ENCODE data around the gene ZNF837. TPM values are rescaled to one million over a fixed set of nuclear protein-coding genes. Genes with fewer than 3 reads are reported as not detected.

The ZNF837 gene
- total RNA-seq (2022) (1.5 and 1.7 TPM in 2 replicates), Bru-seq, nascent RNA (percentile 40 among the genes with signal in this experiment), BruChase-seq, experiment 1, labeled RNA remaining after a 6-hour chase (percentile 27 among the genes with signal in this experiment), BruChase-seq, experiment 2, labeled RNA remaining after a 2-hour chase (percentile 33 among the genes with signal in this experiment)
- long read RNA-seq, partial matches to known transcripts = 0 of 2 reads
- long read RNA-seq, other reads (novel, unspliced or antisense) = 0 of 2 reads

DNA sequence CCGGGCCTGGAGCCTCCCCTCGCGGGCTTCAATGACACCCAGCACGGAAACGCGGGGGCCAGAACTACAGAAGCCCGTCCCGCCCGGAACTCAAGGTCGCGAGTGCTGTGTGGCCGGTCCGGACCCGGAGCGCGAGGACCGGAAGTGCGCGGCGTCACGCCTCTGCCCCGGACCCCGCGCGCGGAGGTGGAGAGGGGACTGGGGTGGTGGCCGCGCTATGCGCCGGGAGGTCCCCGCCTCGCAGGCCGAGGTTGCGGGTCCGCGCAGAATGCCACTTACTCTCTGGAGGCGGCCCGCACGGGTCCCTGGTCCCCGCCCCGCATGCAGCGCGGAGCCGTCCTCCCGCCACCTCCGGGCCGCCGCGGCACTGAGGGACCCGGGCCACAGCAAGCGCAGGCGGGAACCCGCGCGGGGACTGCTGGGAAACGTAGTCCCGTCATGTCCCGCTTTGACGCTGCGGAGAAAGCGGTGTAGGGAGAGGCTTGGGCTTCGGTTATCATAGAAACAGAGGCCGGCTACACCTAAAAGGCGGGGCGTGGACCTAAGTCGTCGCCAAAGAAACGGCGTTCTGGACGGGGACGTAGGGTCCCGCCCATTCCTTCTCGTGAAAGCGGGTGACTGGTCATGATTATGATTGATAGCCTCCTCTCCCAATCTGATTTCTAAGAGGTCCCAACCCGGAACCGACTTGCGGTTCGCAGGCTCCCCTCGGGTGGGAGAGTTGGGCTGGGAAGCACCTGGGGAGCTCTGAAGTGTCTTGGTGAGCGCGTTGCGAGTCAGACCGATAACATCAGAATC, at the start of gene ZNF837:
TSS of gene ZNF837 (minus strand) at position 369 of the 798 bp plus-strand sequence. CDS start 11,698 bp downstream, outside the sequence.
- ChIA-PET CTCF (interaction anchor here (0.5 to 1.1 kb wide), 3 partner anchors 17 to 138 kb away, joined by 3 to 5 read pairs (median 4); no protein-coding TSS in a partner anchor), POLR2A (interaction anchor here (0.7 to 2.3 kb wide), 14 partner anchors 14 to 194 kb away, joined by 3 to 27 read pairs (median 6); partner anchors contain the start of genes ZBTB45, ZNF324B, ZNF497 and ZNF584)
- H3K36me3 Mint-ChIP-seq (ENCODE audit: insufficient read depth, unreplicated experiment) = peaks cover 20% of the 10 kb centered on the region
- DNase-seq (ENCODE audit: unreplicated experiment) = peak; percentile 100
- H3K4me1 Mint-ChIP-seq (ENCODE audit: insufficient read depth, unreplicated experiment) = peaks cover 17% of the 10 kb centered on the region
- H3K9me3 Mint-ChIP-seq (ENCODE audit: unreplicated experiment) = no peaks in the 10 kb centered on the region
- peak within 1 kb of the TSS; percentile 97 for H3K27ac Mint-ChIP-seq (ENCODE audit: low read depth, unreplicated experiment)
- no TSS peak for BruUV-seq (replicated peaks)
- H3K27me3 Mint-ChIP-seq (ENCODE audit: insufficient read depth, unreplicated experiment) = no peaks in the 10 kb centered on the region
- peak within 1 kb of the TSS; percentile 94 for H3K4me3 Mint-ChIP-seq (ENCODE audit: unreplicated experiment)
- TF ChIP-seq, protein P1, sequence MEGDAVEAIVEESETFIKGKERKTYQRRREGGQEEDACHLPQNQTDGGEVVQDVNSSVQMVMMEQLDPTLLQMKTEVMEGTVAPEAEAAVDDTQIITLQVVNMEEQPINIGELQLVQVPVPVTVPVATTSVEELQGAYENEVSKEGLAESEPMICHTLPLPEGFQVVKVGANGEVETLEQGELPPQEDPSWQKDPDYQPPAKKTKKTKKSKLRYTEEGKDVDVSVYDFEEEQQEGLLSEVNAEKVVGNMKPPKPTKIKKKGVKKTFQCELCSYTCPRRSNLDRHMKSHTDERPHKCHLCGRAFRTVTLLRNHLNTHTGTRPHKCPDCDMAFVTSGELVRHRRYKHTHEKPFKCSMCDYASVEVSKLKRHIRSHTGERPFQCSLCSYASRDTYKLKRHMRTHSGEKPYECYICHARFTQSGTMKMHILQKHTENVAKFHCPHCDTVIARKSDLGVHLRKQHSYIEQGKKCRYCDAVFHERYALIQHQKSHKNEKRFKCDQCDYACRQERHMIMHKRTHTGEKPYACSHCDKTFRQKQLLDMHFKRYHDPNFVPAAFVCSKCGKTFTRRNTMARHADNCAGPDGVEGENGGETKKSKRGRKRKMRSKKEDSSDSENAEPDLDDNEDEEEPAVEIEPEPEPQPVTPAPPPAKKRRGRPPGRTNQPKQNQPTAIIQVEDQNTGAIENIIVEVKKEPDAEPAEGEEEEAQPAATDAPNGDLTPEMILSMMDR (IDR thresholded peaks at IDR 0.05; ENCODE audit: unreplicated experiment) = no peak
- intact Hi-C loops (cut with micrococcal nuclease) = loop anchor here (1.0 kb wide), 3 partner anchors 19 to 55 kb away; partner anchors contain the start of genes ZNF497 and ZSCAN22

DNA sequence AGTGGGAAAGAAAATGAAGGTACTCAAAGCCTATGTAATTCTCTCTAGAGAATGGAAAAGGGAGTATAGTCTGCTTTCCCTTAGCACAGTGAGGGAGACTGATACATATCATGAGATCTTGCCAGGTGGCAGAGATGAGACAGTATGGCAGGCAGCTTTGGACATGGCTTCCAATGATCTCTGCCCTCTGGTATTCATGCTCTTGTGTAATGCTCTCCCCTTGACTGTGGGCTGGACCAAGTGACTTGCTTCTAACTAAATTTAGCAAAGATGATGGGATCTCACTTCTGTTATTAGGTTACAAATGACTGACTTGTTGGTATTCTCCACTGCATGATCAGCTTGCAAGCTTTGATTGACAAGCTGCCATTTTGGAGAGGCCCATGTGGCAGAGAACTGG, 48.9 kb upstream of the ZNF837 start:
- TF ChIP-seq, protein P1 (IDR thresholded peaks at IDR 0.05; ENCODE audit: unreplicated experiment) = no peak
- peaks cover 7% of the 10 kb centered on the region for H3K36me3 Mint-ChIP-seq (ENCODE audit: insufficient read depth, unreplicated experiment)
- intact Hi-C loops (cut with micrococcal nuclease) = no loop called here

DNA sequence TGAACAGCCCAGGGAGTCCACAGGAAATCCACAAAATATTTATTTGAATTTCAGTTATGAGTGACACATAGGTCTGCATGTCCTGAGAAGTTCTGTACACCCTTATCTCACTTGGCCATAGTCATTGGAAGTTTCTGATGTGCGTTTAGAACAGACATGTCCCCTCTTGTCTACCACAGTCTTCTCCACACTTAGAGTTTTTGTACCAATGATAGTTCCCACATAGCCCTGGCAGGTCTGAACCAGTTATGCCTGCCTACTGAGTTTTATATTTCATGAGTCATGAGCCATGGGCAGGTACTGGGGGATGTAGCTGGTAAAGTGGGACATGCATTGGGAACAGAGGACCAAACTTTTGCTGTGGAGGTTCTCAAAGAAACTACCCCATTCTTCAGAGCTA, 47.8 kb upstream of the ZNF837 start:
- H3K36me3 Mint-ChIP-seq (ENCODE audit: insufficient read depth, unreplicated experiment) = peaks cover 7% of the 10 kb centered on the region
- H3K27ac Mint-ChIP-seq (ENCODE audit: low read depth, unreplicated experiment) = no peak overlapping the region
- TF ChIP-seq, protein P1 (IDR thresholded peaks at IDR 0.05; ENCODE audit: unreplicated experiment) = no peak
- H3K27me3 Mint-ChIP-seq (ENCODE audit: insufficient read depth, unreplicated experiment) = no peaks in the 10 kb centered on the region
- peaks cover 8% of the 10 kb centered on the region for H3K9me3 Mint-ChIP-seq (ENCODE audit: unreplicated experiment)
- H3K4me1 Mint-ChIP-seq (ENCODE audit: insufficient read depth, unreplicated experiment) = no peaks in the 10 kb centered on the region
- no peak overlapping the region for H3K4me3 Mint-ChIP-seq (ENCODE audit: unreplicated experiment)
- intact Hi-C loops (cut with micrococcal nuclease) = no loop called here
- DNase-seq (ENCODE audit: unreplicated experiment) = peak; percentile 27
- no TSS peak for BruUV-seq (replicated peaks)
- POLR2A ChIA-PET = interaction anchor here (0.5 to 1.4 kb wide), 3 partner anchors 20 to 95 kb away, joined by 3 to 12 read pairs (median 3); partner anchors contain the start of genes ZNF324B and ZNF584
- CTCF ChIA-PET = no interaction called here

More for the DNA sequence above, 48.9 kb upstream of the ZNF837 start:
- H3K27ac Mint-ChIP-seq (ENCODE audit: low read depth, unreplicated experiment) = no peak overlapping the region
- H3K4me3 Mint-ChIP-seq (ENCODE audit: unreplicated experiment) = no peak overlapping the region
- DNase-seq (ENCODE audit: unreplicated experiment) = no peak
- ChIA-PET POLR2A (interaction anchor here (1.3 to 1.8 kb wide), 3 partner anchors 15 to 31 kb away, joined by 3 to 12 read pairs (median 4); partner anchors contain the start of gene ZNF584), CTCF (interaction anchor here (0.7 kb wide), 1 partner anchor 52 kb away, joined by 3 read pairs; no protein-coding TSS in a partner anchor)
- BruUV-seq (replicated peaks) = no TSS peak
- H3K4me1 Mint-ChIP-seq (ENCODE audit: insufficient read depth, unreplicated experiment) = no peaks in the 10 kb centered on the region
- H3K9me3 Mint-ChIP-seq (ENCODE audit: unreplicated experiment) = peaks cover 8% of the 10 kb centered on the region
- no peaks in the 10 kb centered on the region for H3K27me3 Mint-ChIP-seq (ENCODE audit: insufficient read depth, unreplicated experiment)

GRCh38 chr19:58417071-58417470, 36.2 kb upstream of the ZNF837 start:
- H3K4me1 Mint-ChIP-seq (ENCODE audit: insufficient read depth, unreplicated experiment) = no peaks in the 10 kb centered on the region
- no peak overlapping the region for H3K4me3 Mint-ChIP-seq (ENCODE audit: unreplicated experiment)
- TF ChIP-seq, protein P1 (IDR thresholded peaks at IDR 0.05; ENCODE audit: unreplicated experiment) = no peak
- H3K36me3 Mint-ChIP-seq (ENCODE audit: insufficient read depth, unreplicated experiment) = peaks cover 69% of the 10 kb centered on the region
- H3K9me3 Mint-ChIP-seq (ENCODE audit: unreplicated experiment) = no peaks in the 10 kb centered on the region
- TSS peak; percentile 33 for BruUV-seq (replicated peaks)
- no peak for DNase-seq (ENCODE audit: unreplicated experiment)
- ChIA-PET POLR2A (interaction anchor here (0.6 kb wide), 1 partner anchor 10 kb away, joined by 4 read pairs; no protein-coding TSS in a partner anchor), CTCF (interaction anchor here (2.1 kb wide), 1 partner anchor 10 kb away, joined by 6 read pairs; no protein-coding TSS in a partner anchor)
- H3K27ac Mint-ChIP-seq (ENCODE audit: low read depth, unreplicated experiment) = no peak overlapping the region
- H3K27me3 Mint-ChIP-seq (ENCODE audit: insufficient read depth, unreplicated experiment) = no peaks in the 10 kb centered on the region
- intact Hi-C loops (cut with micrococcal nuclease) = no loop called here

Data from MCF 10A (cell line).